ENCODE results near the gene PF4V1. TPM values are rescaled to one million over a fixed set of nuclear protein-coding genes. Genes with fewer than 3 reads are reported as not detected.

The PF4V1 gene
- total RNA-seq, 4 donors from 2014 or later, result not detected

DNA sequence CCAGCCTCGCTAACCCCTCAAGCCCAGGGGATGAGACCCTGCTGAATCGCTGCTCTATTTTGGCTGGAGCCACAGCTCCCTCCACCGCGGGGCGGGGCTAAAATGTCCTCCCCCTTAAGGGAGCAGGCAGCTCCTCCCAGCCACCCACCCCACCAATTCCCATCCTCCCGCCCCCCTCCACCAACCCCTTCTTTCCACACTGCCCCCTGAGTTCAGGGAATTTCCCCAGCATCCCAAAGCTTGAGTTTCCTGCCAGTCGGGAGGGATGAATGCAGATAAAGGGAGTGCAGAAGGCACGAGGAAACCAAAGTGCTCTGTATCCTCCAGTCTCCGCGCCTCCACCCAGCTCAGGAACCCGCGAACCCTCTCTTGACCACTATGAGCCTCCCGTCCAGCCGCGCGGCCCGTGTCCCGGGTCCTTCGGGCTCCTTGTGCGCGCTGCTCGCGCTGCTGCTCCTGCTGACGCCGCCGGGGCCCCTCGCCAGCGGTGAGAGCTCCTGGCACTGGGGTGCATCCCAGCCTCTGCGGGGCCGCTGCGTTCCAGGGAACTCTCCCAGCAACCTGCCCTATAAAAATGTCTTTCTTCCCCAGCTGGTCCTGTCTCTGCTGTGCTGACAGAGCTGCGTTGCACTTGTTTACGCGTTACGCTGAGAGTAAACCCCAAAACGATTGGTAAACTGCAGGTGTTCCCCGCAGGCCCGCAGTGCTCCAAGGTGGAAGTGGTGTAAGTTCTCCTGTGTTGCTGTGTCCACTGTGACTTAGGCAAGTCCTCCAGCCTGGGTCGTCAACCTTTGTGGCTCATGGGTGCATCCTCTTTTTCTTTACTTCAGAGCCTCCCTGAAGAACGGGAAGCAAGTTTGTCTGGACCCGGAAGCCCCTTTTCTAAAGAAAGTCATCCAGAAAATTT, 16.5 kb upstream of the PF4V1 start, which contains the start of gene CXCL6:
CXCL6 (plus strand) TSS at position 306 of the 907 bp plus-strand sequence; CDS start at position 379, 73 bp downstream.
- DNase-seq (ENCODE audit: low spot score) (peak; percentile 24), ATAC-seq (ENCODE audit: low FRiP score) (peak; percentile 68)
- TF ChIP-seq CTCF (IDR thresholded peaks at IDR 0.05), result no peak

- no peak for ATAC-seq (ENCODE audit: low FRiP score)
Observed at GRCh38 chr4:73839071-73839470, 14.0 kb upstream of the PF4V1 start.

DNA sequence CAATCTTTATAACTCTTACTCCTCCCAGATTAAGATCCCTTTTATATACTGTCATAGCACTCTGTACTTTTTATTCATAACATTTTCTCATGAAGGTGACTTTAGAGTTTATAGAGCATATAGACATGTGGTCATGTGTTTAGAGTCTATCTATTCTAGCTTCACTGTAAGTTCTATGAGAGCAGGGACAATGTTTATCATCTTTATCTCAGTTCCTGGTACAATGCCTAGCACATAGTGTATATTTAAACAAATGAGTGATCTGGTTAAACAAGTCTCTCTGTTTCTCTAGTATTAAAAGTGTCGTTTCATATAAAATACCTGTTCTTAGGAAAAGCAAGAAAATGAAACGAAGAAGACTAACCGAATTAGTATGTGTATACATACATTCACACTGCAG, 13.4 kb upstream of the PF4V1 start:
- no peak for TF ChIP-seq CTCF (IDR thresholded peaks at IDR 0.05)
- DNase-seq (ENCODE audit: low spot score) (no peak), ATAC-seq (ENCODE audit: low FRiP score) (no peak)

More at GRCh38 chr4:73839071-73839470, 14.0 kb upstream of the PF4V1 start:
- DNase-seq (ENCODE audit: low spot score), result no peak
- TF ChIP-seq CTCF (IDR thresholded peaks at IDR 0.05), result no peak

DNA sequence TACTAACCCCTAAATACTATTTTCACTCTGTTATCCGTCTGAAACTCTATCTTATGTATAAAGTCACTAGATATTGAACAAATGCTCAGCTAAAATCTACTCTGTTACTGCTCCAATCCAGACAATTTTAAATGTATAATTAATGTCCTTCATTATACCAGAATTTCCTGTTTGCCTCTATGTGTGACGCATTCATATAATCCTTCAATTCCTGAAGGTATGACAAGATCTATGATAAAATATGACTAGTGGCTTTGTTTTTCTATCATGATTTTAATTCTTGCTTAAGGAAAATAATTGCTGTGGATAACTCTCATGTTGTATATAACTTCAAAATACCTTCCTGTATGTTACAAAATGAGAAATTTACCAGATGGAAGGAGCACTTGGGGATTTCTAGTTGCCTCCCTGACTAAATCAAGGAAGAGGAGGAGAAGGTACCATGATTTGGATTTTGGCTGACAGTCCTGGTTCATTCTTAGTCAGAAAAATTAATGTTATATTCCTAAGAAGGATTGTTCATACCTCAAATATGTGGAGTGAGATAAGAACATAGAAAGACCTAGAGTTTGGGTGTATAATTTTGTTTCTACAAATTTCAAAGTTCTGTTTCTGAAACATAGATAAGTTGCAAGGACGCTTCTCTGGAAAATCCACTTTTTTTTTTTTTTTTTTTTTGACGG, 11.7 kb upstream of the PF4V1 start:
- ATAC-seq (ENCODE audit: low FRiP score) (peak; percentile 64), DNase-seq (ENCODE audit: low spot score) (no peak)

DNA sequence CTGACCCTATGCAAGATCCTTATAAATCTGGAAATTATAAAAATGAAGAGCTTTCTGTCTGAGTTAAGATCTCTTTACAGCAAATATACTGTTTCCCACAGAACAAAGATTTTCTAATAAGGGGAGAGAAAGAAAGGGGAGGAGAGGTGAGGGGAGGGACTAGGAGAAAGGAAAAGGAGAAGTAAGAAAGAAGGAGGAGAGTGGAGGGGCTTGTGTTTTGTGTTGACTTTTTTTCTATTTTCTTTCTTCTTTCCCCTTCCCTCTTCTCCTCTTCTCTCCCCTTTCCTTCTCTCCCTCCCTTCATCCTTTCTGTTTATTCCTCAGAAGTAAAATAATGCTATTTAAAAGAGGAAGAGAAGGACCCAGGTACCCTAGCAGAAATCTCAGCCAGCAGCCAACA, 10.4 kb upstream of the PF4V1 start:
- ATAC-seq (ENCODE audit: low FRiP score), result no peak
- DNase-seq (ENCODE audit: low spot score), result no peak
- TF ChIP-seq CTCF (IDR thresholded peaks at IDR 0.05), result no peak

More for the DNA sequence above, 11.7 kb upstream of the PF4V1 start:
- TF ChIP-seq CTCF (IDR thresholded peaks at IDR 0.05), result no peak

DNA sequence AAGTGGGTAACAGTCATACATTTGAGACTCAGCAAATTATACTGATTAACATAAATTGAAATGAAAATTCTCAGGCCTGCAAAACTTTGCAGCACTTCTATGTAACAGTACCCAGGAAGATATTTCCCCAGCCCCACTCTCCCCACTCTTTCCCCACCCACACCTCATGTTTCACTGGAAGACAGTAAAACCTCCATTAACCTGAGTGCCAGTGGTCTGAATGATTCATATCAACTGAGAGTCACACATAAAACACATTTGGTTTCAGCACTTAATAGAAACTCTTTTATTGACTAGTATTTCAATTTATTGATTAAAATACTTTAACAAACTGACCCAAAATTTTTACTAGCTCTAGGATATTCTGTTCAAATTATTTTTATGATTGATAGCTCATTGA, 9.7 kb upstream of the PF4V1 start:
- ATAC-seq (ENCODE audit: low FRiP score) (peak; percentile 43), DNase-seq (ENCODE audit: low spot score) (no peak)
- no peak for TF ChIP-seq CTCF (IDR thresholded peaks at IDR 0.05)

Measured in omental fat pad (tissue), 4 donors.